K562 (cell line): Measurements from ENCODE around the gene CRPPA. TPM values are rescaled to one million over a fixed set of nuclear protein-coding genes. Genes with fewer than 3 reads are reported as not detected.
A peak's percentile ranks its signal among the peaks of the same experiment; 100 is the strongest.

Experiments used
- CC2D1A ChIP-seq: fragments of 450-650 bp; IDR thresholded peaks from 2 replicates; pipeline ENCODE4 v1.6.1; 2017; ENCODE audit warnings: mild to moderate bottlenecking
- CEBPG ChIP-seq, 3 experiments: fragments of 200-800 bp in 1 of 3; sonication (Bioruptor generic) in 1 of 3; sonication (generic) in 1 of 3; formaldehyde crosslinking in 1 of 3; IDR thresholded peaks in 2 of 3; conservative IDR thresholded peaks in 1 of 3; 2 replicates each; pipeline versions ENCODE4 v1.6.1 to v1.8.0; 2016 to 2022; ENCODE audit warnings: missing compliant biosample characterization in 2 of 3, missing genetic modification characterization in 2 of 3, mild to moderate bottlenecking in 1 of 3, missing genetic modification reagents in 1 of 3
- CREBBP ChIP-seq: IDR thresholded peaks from one replicate; pipeline ENCODE4 v1.6.1; 2012; ENCODE audit warnings: low read depth, mild to moderate bottlenecking, control low read depth, inconsistent platforms, low read length
- E2F1 ChIP-seq: sonication (generic); formaldehyde crosslinking; IDR thresholded peaks from 2 replicates; pipeline ENCODE4 v1.8.1; 2023; ENCODE audit warnings: mild to moderate bottlenecking, missing genetic modification reagents, moderate library complexity
- GABPB1 ChIP-seq: sonication (generic); formaldehyde crosslinking; IDR thresholded peaks from 2 replicates; pipeline ENCODE4 v1.8.0; 2022; ENCODE audit warnings: mild to moderate bottlenecking, missing genetic modification reagents
- GTF2E2 ChIP-seq: fragments of 200-800 bp; sonication (Bioruptor generic); IDR thresholded peaks from 2 replicates; pipeline ENCODE4 v1.6.1; 2016; ENCODE audit warnings: missing genetic modification characterization, missing compliant biosample characterization
- HNRNPK ChIP-seq: fragments of 200-400 bp; formaldehyde crosslinking; IDR thresholded peaks from one replicate; pipeline ENCODE4 v1.6.1; 2018; ENCODE audit warnings: mild to moderate bottlenecking, low read depth, low read length; ENCODE audit not compliant: poor library complexity, severe bottlenecking
- MAFF ChIP-seq: IDR thresholded peaks from 2 replicates; pipeline ENCODE4 v1.6.1; 2012; ENCODE audit warnings: low read length, improper control_type of control experiment
- NFRKB ChIP-seq: fragments of 450-650 bp; IDR thresholded peaks from 2 replicates; pipeline ENCODE4 v1.6.1; 2016; ENCODE audit warnings: low read depth
- NUFIP1 ChIP-seq: fragments of 450-650 bp; IDR thresholded peaks from 2 replicates; pipeline ENCODE4 v1.6.1; 2018; ENCODE audit not compliant: partially characterized antibody
- PURB ChIP-seq: sonication (generic); formaldehyde crosslinking; IDR thresholded peaks from 2 replicates; pipeline ENCODE4 v1.9.0; 2021; ENCODE audit warnings: low read depth, mild to moderate bottlenecking, missing genetic modification reagents
- RBM39 ChIP-seq: fragments of 200-400 bp; formaldehyde crosslinking; optimal IDR thresholded peaks from 2 replicates; pipeline ENCODE3; 2018; ENCODE audit warnings: low read depth, low read length
- RHOXF2B ChIP-seq: fragments of 250-450 bp; sonication (Bioruptor Pico); conservative IDR thresholded peaks from 2 replicates; pipeline ENCODE4 v1.5.1; 2021
- SAP30 ChIP-seq: fragments of 200-600 bp; sonication (generic); IDR thresholded peaks from 2 replicates; pipeline ENCODE4 v1.6.1; 2012; ENCODE audit warnings: borderline replicate concordance, low read depth, mild to moderate bottlenecking, moderate library complexity, low read length, control low read depth, inconsistent platforms; ENCODE audit not compliant: insufficient read depth, poor library complexity, severe bottlenecking
- STAT5A ChIP-seq: IDR thresholded peaks from 2 replicates; pipeline ENCODE4 v1.6.1; 2012; ENCODE audit warnings: low read length, inconsistent platforms, borderline replicate concordance
- TFAP4 ChIP-seq: sonication (generic); formaldehyde crosslinking; IDR thresholded peaks from 2 replicates; pipeline ENCODE4 v1.8.0; 2022; ENCODE audit warnings: missing genetic modification reagents, mild to moderate bottlenecking, moderate library complexity, borderline replicate concordance
- ZBED1 ChIP-seq: IDR thresholded peaks from 2 replicates; pipeline ENCODE4 v1.6.1; 2014
- ZBTB2 ChIP-seq: fragments of 450-650 bp; IDR thresholded peaks from 2 replicates; pipeline ENCODE4 v1.6.1; 2016; ENCODE audit warnings: antibody characterized with exemption
- ZNF277 ChIP-seq: fragments of 250-450 bp; sonication (Bioruptor Pico); IDR thresholded peaks from 2 replicates; pipeline ENCODE4 v1.8.0; 2022; ENCODE audit warnings: inconsistent platforms, mild to moderate bottlenecking, moderate library complexity, borderline replicate concordance
- ZNF280B ChIP-seq: fragments of 250-450 bp; sonication (Bioruptor Pico); IDR thresholded peaks from 2 replicates; pipeline ENCODE4 v1.5.1; 2021; ENCODE audit warnings: mild to moderate bottlenecking
- ZNF780A ChIP-seq: fragments of 250-450 bp; sonication (Bioruptor Pico); IDR thresholded peaks from 2 replicates; pipeline ENCODE4 v1.5.0; 2021; ENCODE audit warnings: mild to moderate bottlenecking
- polyA plus RNA-seq, 8 experiments: library from polyadenylated mRNA; depleted of rRNA in 4 of 8; stranded (reverse) in 5 of 8; unstranded in 3 of 8; fragments of >200 nt; fragmentation: Nextera tagmentation in 2 of 8; fragmentation: Illumina TruSeq in 1 of 8; extraction: Ambion mirVana in 2 of 8; extraction: Trizol in 1 of 8; gene quantifications; 2 replicates each; pipeline versions ENCODE4 v1.2.1 to v1.2.3, GENCODE V29; 2011 to 2014; ENCODE audit warnings: inconsistent platforms in 1 of 8, missing spikeins in 1 of 8
- total RNA-seq, 7 experiments: library from RNA; depleted of rRNA in 6 of 7; stranded (reverse); fragments of >200 nt in 6 of 7; fragmentation: Illumina TruSeq in 2 of 7; extraction: Trizol in 2 of 7; gene quantifications; 2 replicates each; pipeline versions ENCODE4 v1.2.1 to v1.2.3, GENCODE V29; 2011 to 2021; ENCODE audit warnings: low replicate concordance in 1 of 7

Gene CRPPA
- total and polyA plus RNA-seq, 9 of the 15 experiments (the other 6 are each of a cell fraction or from before 2014, with no cell fraction given): 3.9 to 14.4 (median 7.8) TPM

- TF ChIP-seq E2F1 (CRISPR knock-in tag) (no peak), TFAP4 (CRISPR knock-in tag) (no peak), CREBBP (no peak), GABPB1 (no peak), PURB (CRISPR knock-in tag) (no peak), ZNF277 (CRISPR knock-in tag) (no peak), NFRKB (no peak), RHOXF2B (CRISPR knock-in tag) (no peak), SAP30 (no peak), RBM39 (no peak), HNRNPK (no peak), CEBPG (CRISPR knock-in tag; IDR thresholded peaks at IDR 0.05) (no peak), CEBPG (tag; conservative IDR thresholded peaks at IDR 0.05 in 1 of 2, IDR thresholded peaks at IDR 0.05 in 1 of 2) (no peak), ZNF780A (CRISPR knock-in tag) (no peak), ZBTB2 (peak; percentile 36; the same call in 1 of the 2 replicates), CC2D1A (peak; percentile 35; the same call in 1 of the 2 replicates), GTF2E2 (tag) (no peak), ZNF280B (CRISPR knock-in tag) (no peak), ZBED1 (no peak), MAFF (peak; percentile 78), NUFIP1 (no peak), STAT5A (no peak)
Measured at GRCh38 chr7:16416289-16417282, 4.8 kb downstream of the CRPPA start (continued).
